PC-9 (cell line): ENCODE measurements around the gene DOCK2.

ENCODE experiments used
- CTCF ChIP-seq: fragments of 200-600 bp; sonication (generic); conservative IDR thresholded peaks from 2 replicates; pipeline ENCODE4 v1.6.1; 2017; ENCODE audit warnings: mixed run types, antibody characterized with exemption, mild to moderate bottlenecking, moderate library complexity
- EZH2 ChIP-seq: fragments of 200-600 bp; sonication (generic); IDR thresholded peaks from 2 replicates; pipeline ENCODE4 v1.8.0; 2017; ENCODE audit warnings: antibody characterized with exemption, low read depth

GRCh38 chr5:169954786-169955185 lies 317.7 kb downstream of the DOCK2 start:
- TF ChIP-seq EZH2 = no peak
- TF ChIP-seq CTCF = no peak
